ENCODE measurements around the gene TMEM229B. TPM values are rescaled to one million over a fixed set of nuclear protein-coding genes. Genes with fewer than 3 reads are reported as not detected.

Gene TMEM229B
- total and polyA plus RNA-seq, 5 donors = 1.3 to 11.8 (median 3.7) TPM

GRCh38 chr14:67487332-67487731, 1.2 kb downstream of the TMEM229B start:
- no peak overlapping the region for H3K4me3 ChIP-seq (ENCODE audit: low read length)
- 78% methylated on average over 4 of the region's 4 CpGs for WGBS
- intact Hi-C loops (cut with DNase I) = no loop called here
- H3K9me3 ChIP-seq (ENCODE audit: control insufficient read depth, low read length) = no peaks in the 10 kb centered on the region
- H3K27me3 ChIP-seq (ENCODE audit: control insufficient read depth, insufficient read depth) = no peaks in the 10 kb centered on the region
- H3K4me1 ChIP-seq (ENCODE audit: control insufficient read depth, insufficient read depth, low read length) = no peaks in the 10 kb centered on the region
- peak overlapping the region; percentile 62 for H3K27ac ChIP-seq (ENCODE audit: low read length)
- peak in 1 of 2 donors; percentile 10 for ATAC-seq
- DNase-seq = no peak

- Histone ChIP-seq H3K27me3 (ENCODE audit: control insufficient read depth, insufficient read depth) (no peaks in the 10 kb centered on the region), H3K9me3 (ENCODE audit: control insufficient read depth, low read length) (no peaks in the 10 kb centered on the region), H3K4me1 (ENCODE audit: control insufficient read depth, insufficient read depth, low read length) (no peaks in the 10 kb centered on the region), H3K4me3 (ENCODE audit: low read length) (no peak overlapping the region), H3K27ac (ENCODE audit: low read length) (peak overlapping the region; percentile 62)
- 61% methylated on average over 4 of the region's 4 CpGs for WGBS
- DNase-seq (peak in 1 of 3 donors; percentile 71), ATAC-seq (peak; percentile 63 to 76)
- intact Hi-C loops (cut with DNase I) = no loop called here
Observed at GRCh38 chr14:67486890-67487289, 1.6 kb downstream of the TMEM229B start.

GRCh38 chr14:67485501-67486095, 2.9 kb downstream of the TMEM229B start:
- no peak for ATAC-seq

GRCh38 chr14:67483579-67484285, 4.8 kb downstream of the TMEM229B start:
- ATAC-seq = peak; percentile 15 to 40
- 66% methylated on average over 8 of the region's 8 CpGs for WGBS

More at GRCh38 chr14:67485501-67486095, 2.9 kb downstream of the TMEM229B start:
- Histone ChIP-seq H3K4me1 (ENCODE audit: control insufficient read depth, insufficient read depth, low read length) (no peaks in the 10 kb centered on the region), H3K4me3 (ENCODE audit: low read length) (no peak overlapping the region), H3K27ac (ENCODE audit: low read length) (no peak overlapping the region), H3K9me3 (ENCODE audit: control insufficient read depth, low read length) (no peaks in the 10 kb centered on the region), H3K27me3 (ENCODE audit: control insufficient read depth, insufficient read depth) (no peaks in the 10 kb centered on the region)
- 66% methylated on average over 4 of the region's 4 CpGs for whole genome bisulfite sequencing
- no peak for DNase-seq
- intact Hi-C loops (cut with DNase I) = no loop called here

GRCh38 chr14:67482231-67483164, 6.0 kb downstream of the TMEM229B start:
- no peak overlapping the region for H3K27ac ChIP-seq (ENCODE audit: low read length)
- no peak overlapping the region for H3K4me3 ChIP-seq (ENCODE audit: low read length)
- DNase-seq (no peak), ATAC-seq (no peak)
- no peaks in the 10 kb centered on the region for H3K4me1 ChIP-seq (ENCODE audit: control insufficient read depth, insufficient read depth, low read length)
- intact Hi-C loops (cut with DNase I) = no loop called here
- 91% methylated on average over 8 of the region's 8 CpGs for WGBS
- no peaks in the 10 kb centered on the region for H3K27me3 ChIP-seq (ENCODE audit: control insufficient read depth, insufficient read depth)
- no peaks in the 10 kb centered on the region for H3K9me3 ChIP-seq (ENCODE audit: control insufficient read depth, low read length)

More at GRCh38 chr14:67483579-67484285, 4.8 kb downstream of the TMEM229B start:
- Histone ChIP-seq H3K4me3 (ENCODE audit: low read length) (no peak overlapping the region), H3K9me3 (ENCODE audit: control insufficient read depth, low read length) (no peaks in the 10 kb centered on the region), H3K27me3 (ENCODE audit: control insufficient read depth, insufficient read depth) (no peaks in the 10 kb centered on the region), H3K4me1 (ENCODE audit: control insufficient read depth, insufficient read depth, low read length) (no peaks in the 10 kb centered on the region), H3K27ac (ENCODE audit: low read length) (peak overlapping the region; percentile 88)
- no peak for DNase-seq
- intact Hi-C loops (cut with DNase I) = no loop called here

GRCh38 chr14:67480011-67480410, 8.5 kb downstream of the TMEM229B start:
- ATAC-seq = no peak
- no peak for DNase-seq
- Histone ChIP-seq H3K4me1 (ENCODE audit: control insufficient read depth, insufficient read depth, low read length) (no peaks in the 10 kb centered on the region), H3K9me3 (ENCODE audit: control insufficient read depth, low read length) (no peaks in the 10 kb centered on the region), H3K27me3 (ENCODE audit: control insufficient read depth, insufficient read depth) (no peaks in the 10 kb centered on the region), H3K4me3 (ENCODE audit: low read length) (no peak overlapping the region), H3K27ac (ENCODE audit: low read length) (no peak overlapping the region)
- intact Hi-C loops (cut with DNase I) = no loop called here
- 52% methylated on average over 9 of the region's 9 CpGs for WGBS

- H3K4me3 ChIP-seq (ENCODE audit: low read length) = no peak overlapping the region
- no peak overlapping the region for H3K27ac ChIP-seq (ENCODE audit: low read length)
- H3K4me1 ChIP-seq (ENCODE audit: control insufficient read depth, insufficient read depth, low read length) = no peaks in the 10 kb centered on the region
- DNase-seq (no peak), ATAC-seq (no peak)
- WGBS = 85% methylated on average over 2 of the region's 2 CpGs
- intact Hi-C loops (cut with DNase I) = no loop called here
- H3K27me3 ChIP-seq (ENCODE audit: control insufficient read depth, insufficient read depth) = no peaks in the 10 kb centered on the region
- H3K9me3 ChIP-seq (ENCODE audit: control insufficient read depth, low read length) = no peaks in the 10 kb centered on the region
Observed at GRCh38 chr14:67478800-67479084, 9.8 kb downstream of the TMEM229B start.

- intact Hi-C loops (cut with DNase I) = no loop called here
- no peak for ATAC-seq
Observed at GRCh38 chr14:67477926-67478799, 10.4 kb downstream of the TMEM229B start.

GRCh38 chr14:67474366-67474765, 14.2 kb downstream of the TMEM229B start:
- Histone ChIP-seq H3K4me3 (ENCODE audit: low read length) (no peak overlapping the region), H3K27ac (ENCODE audit: low read length) (no peak overlapping the region), H3K9me3 (ENCODE audit: control insufficient read depth, low read length) (no peaks in the 10 kb centered on the region), H3K4me1 (ENCODE audit: control insufficient read depth, insufficient read depth, low read length) (no peaks in the 10 kb centered on the region), H3K27me3 (ENCODE audit: control insufficient read depth, insufficient read depth) (no peaks in the 10 kb centered on the region)
- DNase-seq = no peak
- intact Hi-C loops (cut with DNase I) = no loop called here
- WGBS = 76% methylated on average over 1 of the region's 1 CpG
- ATAC-seq = no peak

More at GRCh38 chr14:67477926-67478799, 10.4 kb downstream of the TMEM229B start:
- no peaks in the 10 kb centered on the region for H3K4me1 ChIP-seq (ENCODE audit: control insufficient read depth, insufficient read depth, low read length)
- WGBS = 90% methylated on average over 11 of the region's 11 CpGs
- H3K9me3 ChIP-seq (ENCODE audit: control insufficient read depth, low read length) = no peaks in the 10 kb centered on the region
- H3K27ac ChIP-seq (ENCODE audit: low read length) = no peak overlapping the region
- H3K27me3 ChIP-seq (ENCODE audit: control insufficient read depth, insufficient read depth) = no peaks in the 10 kb centered on the region
- no peak for DNase-seq
- H3K4me3 ChIP-seq (ENCODE audit: low read length) = no peak overlapping the region

GRCh38 chr14:67473290-67474082, 15.0 kb downstream of the TMEM229B start:
- Histone ChIP-seq H3K27ac (ENCODE audit: low read length) (no peak overlapping the region), H3K27me3 (ENCODE audit: control insufficient read depth, insufficient read depth) (no peaks in the 10 kb centered on the region), H3K9me3 (ENCODE audit: control insufficient read depth, low read length) (no peaks in the 10 kb centered on the region), H3K4me1 (ENCODE audit: control insufficient read depth, insufficient read depth, low read length) (no peaks in the 10 kb centered on the region), H3K4me3 (ENCODE audit: low read length) (no peak overlapping the region)
- intact Hi-C loops (cut with DNase I) = no loop called here
- DNase-seq (no peak), ATAC-seq (no peak)
- 97% methylated on average over 52 of the region's 52 CpGs for WGBS
